NCI-H128 (cell line): ENCODE measurements around the gene TARS3.

Source experiments
- DNase-seq: peaks from one replicate; lab custom pipeline; 2025; ENCODE audit not compliant: unreplicated experiment; lab: John Stamatoyannopoulos, UW

TARS3 gene

GRCh38 chr15:101608201-101608600 is 116.1 kb downstream of the TARS3 start:
- no peak for DNase-seq

DNA sequence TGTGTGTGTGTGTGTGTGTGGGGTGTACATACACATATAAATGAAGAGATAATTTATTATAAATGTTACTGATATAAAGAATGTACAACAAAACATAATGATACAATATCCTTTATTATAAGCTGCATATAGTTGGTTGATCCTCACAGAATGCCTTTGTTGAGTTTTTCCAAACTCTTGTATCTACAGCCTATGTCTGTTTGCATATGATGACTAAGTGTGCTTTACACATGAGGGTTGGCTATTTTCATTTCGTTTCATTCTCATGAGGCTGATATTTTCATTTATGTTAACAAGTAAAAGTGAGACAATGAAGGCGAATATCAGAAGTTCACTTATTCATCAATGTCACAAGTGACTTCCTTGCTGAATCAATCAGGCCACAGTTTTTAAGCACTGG is 117.2 kb downstream of the TARS3 start:
- no peak for DNase-seq

- no peak for DNase-seq
Observed at GRCh38 chr15:101604124-101604874, 120.0 kb downstream of the TARS3 start.
